NB4 (cell line): ENCODE results near the gene THSD4.

Experiments used
- CTCF ChIP-seq: IDR thresholded peaks from one replicate; pipeline ENCODE4 v1.5.1; 2012; ENCODE audit warnings: low read depth, low read length
- MAX ChIP-seq: IDR thresholded peaks from 2 replicates; pipeline ENCODE4 v1.6.1; 2011; ENCODE audit warnings: low read depth, low read length
- MYC ChIP-seq: IDR thresholded peaks from 2 replicates; pipeline ENCODE4 v1.6.1; 2011; ENCODE audit warnings: low read depth, low read length
- POLR2A ChIP-seq: IDR thresholded peaks from 2 replicates; pipeline ENCODE4 v1.6.1; 2011; ENCODE audit warnings: mild to moderate bottlenecking; ENCODE audit not compliant: insufficient read length; ENCODE audit errors: extremely low read depth

- TF ChIP-seq CTCF: no peak
- no peak for TF ChIP-seq POLR2A
- no peak for TF ChIP-seq MAX
- no peak for TF ChIP-seq MYC
Measured at GRCh38 chr15:71565006-71565405, 449.7 kb downstream of the THSD4 start.
